Endothelial cell of umbilical vein (primary cell): ENCODE data around the gene RPH3AL.

Experiments used
- CTCF ChIP-seq, 2 donors: IDR thresholded peaks; 1 replicate in 1 of 2; 2 replicates in 1 of 2; pipeline ENCODE4 v1.5.1; 2011; ENCODE audit warnings: low read length in 2 of 2, mild to moderate bottlenecking in 2 of 2, moderate library complexity in 2 of 2, control low read depth in 1 of 2, inconsistent platforms in 1 of 2, low read depth in 1 of 2; ENCODE audit not compliant: insufficient read depth in 1 of 2; ENCODE audit errors: extremely low read depth in 1 of 2
- EZH2 ChIP-seq: IDR thresholded peaks from 2 replicates; pipeline ENCODE4 v1.6.1; 2012; ENCODE audit warnings: borderline replicate concordance, low read depth, mild to moderate bottlenecking, moderate library complexity, low read length, inconsistent platforms; ENCODE audit not compliant: severe bottlenecking
- MAX ChIP-seq: IDR thresholded peaks from 2 replicates; pipeline ENCODE4 v1.6.1; 2011; ENCODE audit not compliant: insufficient read depth, insufficient read length
- POLR2A ChIP-seq: IDR thresholded peaks from 2 replicates; pipeline ENCODE4 v1.6.1; 2012; ENCODE audit warnings: low read depth, mild to moderate bottlenecking, control low read depth, low read length
- POLR2AphosphoS5 ChIP-seq: IDR thresholded peaks from 2 replicates; pipeline ENCODE4 v1.6.1; 2012; ENCODE audit warnings: low read depth, mild to moderate bottlenecking, control low read depth, low read length, moderate library complexity; ENCODE audit not compliant: insufficient read depth

GRCh38 chr17:206941-207560, 145.6 kb downstream of the RPH3AL start:
- no peak for TF ChIP-seq CTCF (IDR thresholded peaks at IDR 0.05; ENCODE audit: extremely low read depth in 1 of 2, insufficient read depth in 1 of 2, low read depth in 1 of 2, low read length in 2 of 2)
- no peak for TF ChIP-seq POLR2A
- no peak for TF ChIP-seq POLR2AphosphoS5
- TF ChIP-seq EZH2 = no peak
- TF ChIP-seq MAX = no peak
